Measurements from ENCODE around the gene EXOC1. TPM values are rescaled to one million over a fixed set of nuclear protein-coding genes. Genes with fewer than 3 reads are reported as not detected.
"Not testable (repeated sequence)": the region's sequence is repeated elsewhere in the genome, so short reads cannot be mapped to it uniquely, and the experiment has no call there.

The EXOC1 gene, protein sequence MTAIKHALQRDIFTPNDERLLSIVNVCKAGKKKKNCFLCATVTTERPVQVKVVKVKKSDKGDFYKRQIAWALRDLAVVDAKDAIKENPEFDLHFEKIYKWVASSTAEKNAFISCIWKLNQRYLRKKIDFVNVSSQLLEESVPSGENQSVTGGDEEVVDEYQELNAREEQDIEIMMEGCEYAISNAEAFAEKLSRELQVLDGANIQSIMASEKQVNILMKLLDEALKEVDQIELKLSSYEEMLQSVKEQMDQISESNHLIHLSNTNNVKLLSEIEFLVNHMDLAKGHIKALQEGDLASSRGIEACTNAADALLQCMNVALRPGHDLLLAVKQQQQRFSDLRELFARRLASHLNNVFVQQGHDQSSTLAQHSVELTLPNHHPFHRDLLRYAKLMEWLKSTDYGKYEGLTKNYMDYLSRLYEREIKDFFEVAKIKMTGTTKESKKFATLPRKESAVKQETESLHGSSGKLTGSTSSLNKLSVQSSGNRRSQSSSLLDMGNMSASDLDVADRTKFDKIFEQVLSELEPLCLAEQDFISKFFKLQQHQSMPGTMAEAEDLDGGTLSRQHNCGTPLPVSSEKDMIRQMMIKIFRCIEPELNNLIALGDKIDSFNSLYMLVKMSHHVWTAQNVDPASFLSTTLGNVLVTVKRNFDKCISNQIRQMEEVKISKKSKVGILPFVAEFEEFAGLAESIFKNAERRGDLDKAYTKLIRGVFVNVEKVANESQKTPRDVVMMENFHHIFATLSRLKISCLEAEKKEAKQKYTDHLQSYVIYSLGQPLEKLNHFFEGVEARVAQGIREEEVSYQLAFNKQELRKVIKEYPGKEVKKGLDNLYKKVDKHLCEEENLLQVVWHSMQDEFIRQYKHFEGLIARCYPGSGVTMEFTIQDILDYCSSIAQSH
- 10 to 100 TPM; 40.5 to 50.6 (median 46.7) TPM for polyA plus RNA-seq (ENCODE audit: insufficient read length in 4 of 4)

DNA sequence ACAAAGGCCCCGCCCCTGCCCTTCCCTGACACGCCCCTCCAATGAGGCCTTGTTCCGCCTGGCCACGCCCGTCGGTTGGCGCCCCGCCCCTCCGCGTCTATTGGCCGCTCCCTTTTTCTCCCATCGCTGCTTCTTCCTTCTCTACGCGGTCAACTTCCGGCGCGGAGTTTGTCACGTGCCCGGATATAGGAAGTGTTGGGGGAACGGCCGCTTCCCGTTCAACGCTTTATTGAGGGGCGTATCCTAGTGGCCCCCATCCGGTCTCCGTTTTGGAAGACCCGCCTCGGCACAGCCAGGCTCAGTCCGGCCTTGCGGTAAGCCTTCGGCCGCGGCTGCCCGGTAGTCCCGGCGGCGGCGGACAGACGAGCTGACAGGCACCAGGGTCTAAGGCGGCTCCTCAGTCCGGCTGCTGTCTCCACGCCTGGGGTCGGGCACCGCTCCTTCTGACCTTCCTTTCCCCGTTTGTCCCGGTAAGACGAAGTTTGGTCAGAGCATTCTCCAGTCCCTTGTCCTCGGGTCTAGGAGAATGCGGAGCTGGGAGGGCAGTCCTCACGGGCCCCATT lies at the start of gene EXOC1:
TSS of gene EXOC1 (plus strand) at position 165 of the 563 bp plus-strand sequence. CDS start 4,676 bp downstream, outside the sequence.
- DNase-seq (ENCODE audit: low read depth in 4 of 4, low spot score in 3 of 4), result peak; percentile 88 to 92 (median 90)

GRCh38 chr4:55807556-55807955 lies 45.9 kb upstream of the EXOC1 start:
- no peak for DNase-seq (ENCODE audit: low read depth in 4 of 4, low spot score in 3 of 4)

DNA sequence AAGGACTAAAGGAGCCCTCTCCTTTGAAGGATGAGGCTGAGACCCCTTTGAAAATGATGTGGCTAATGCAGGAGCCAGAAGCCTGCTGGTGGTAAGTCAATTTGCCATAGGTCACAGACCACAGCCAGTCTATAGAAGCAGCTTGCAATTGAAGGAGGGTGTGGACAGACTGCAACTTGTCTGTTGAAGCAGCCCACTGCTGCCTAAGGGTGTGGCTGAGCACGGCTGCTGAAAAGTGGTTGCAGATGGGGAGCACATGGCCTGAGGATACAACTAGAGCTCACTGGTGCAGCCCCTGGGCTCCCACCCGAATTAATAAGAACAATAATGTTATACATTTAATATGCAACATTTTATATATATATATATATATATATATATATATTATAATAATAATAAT lies 45.3 kb upstream of the EXOC1 start:
- no peak for DNase-seq (ENCODE audit: low read depth in 4 of 4, low spot score in 3 of 4)

DNA sequence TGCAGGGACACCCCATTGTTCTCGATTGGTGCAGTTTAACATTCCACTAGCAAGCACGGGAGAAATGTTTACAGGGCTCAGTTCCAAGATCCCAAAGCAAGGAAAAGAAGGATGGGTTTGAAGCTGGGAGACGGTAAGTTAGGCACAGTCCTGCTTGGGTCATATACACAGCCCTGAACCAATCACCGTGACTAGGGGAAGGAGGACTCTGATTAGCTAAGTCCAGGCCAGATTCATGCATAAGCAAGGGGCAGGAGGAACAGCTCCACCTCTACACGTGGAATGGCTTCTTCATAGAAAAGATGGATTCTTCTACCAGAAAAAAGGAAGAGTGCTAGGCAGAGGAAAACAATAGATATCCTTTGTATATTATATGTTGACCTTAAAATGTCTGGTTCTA lies 44.8 kb upstream of the EXOC1 start:
- no peak for DNase-seq (ENCODE audit: low read depth in 4 of 4, low spot score in 3 of 4)

DNA sequence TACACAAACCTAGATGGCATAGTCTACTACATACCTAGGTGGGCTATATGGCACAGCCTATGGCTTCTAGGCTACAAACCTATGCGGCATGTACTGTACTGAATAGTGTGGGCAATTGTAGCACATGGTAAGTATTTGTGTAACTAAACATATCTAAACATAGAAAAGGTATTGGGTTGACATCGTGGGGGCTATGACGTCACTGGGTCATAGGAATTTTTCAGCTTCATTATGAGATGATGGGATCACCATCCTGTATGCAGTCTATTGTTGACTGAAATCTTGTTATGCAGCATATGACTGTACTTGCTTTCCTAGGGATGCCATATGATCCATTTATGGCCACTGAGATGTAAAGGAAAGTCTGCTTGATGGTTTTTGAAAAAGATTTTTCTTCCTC lies 35.8 kb upstream of the EXOC1 start:
- no peak for DNase-seq (ENCODE audit: low read depth in 4 of 4, low spot score in 3 of 4)

DNA sequence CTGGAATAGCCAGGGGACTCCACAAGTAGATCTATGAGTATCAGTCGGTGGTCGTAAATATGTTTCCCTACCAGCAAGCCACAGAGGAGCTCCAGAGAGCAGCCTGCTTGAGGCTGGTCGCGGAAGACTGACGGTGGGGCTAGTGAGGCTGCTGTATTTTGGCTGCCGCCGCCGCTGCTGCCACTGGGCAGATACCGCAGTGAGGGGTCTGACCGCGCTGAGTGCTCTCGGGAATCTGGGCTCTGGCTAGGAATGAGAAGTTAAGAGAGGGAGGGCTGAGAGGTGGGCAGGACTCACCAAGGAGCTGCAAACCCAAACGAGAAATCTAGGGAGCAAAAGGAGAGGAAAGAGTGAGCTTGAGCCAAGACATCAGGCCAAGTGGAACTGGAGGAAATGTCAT lies 33.8 kb upstream of the EXOC1 start, which contains the start of gene EXOC1L:
TSS of gene EXOC1L (plus strand) at position 157 of the 400 bp plus-strand sequence. CDS start at position 394, 237 bp downstream.
- no peak for DNase-seq (ENCODE audit: low read depth in 4 of 4, low spot score in 3 of 4)

DNA sequence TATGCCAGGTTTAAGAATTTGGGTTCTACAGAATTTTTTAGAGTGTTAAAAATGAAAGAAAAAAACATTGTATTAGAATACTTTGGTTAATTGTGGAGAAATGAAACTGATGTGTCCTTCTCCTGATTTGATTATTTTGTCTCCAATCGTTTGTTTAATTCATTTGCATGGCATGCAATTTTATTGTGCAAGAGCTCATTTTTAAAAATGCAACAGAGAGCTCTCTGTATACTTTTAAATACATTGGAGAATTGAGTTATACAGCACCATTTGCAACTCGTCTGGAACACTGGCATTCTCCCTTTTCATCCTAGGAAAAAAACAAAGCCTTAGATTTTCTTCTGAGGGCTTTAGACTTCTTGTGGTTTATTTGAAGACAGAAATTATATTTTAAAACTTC lies 33.2 kb upstream of the EXOC1 start:
- DNase-seq (ENCODE audit: low read depth in 4 of 4, low spot score in 3 of 4), result no peak

GRCh38 chr4:55822329-55822728 lies 31.1 kb upstream of the EXOC1 start:
- DNase-seq (ENCODE audit: low read depth in 4 of 4, low spot score in 3 of 4), result no peak

DNA sequence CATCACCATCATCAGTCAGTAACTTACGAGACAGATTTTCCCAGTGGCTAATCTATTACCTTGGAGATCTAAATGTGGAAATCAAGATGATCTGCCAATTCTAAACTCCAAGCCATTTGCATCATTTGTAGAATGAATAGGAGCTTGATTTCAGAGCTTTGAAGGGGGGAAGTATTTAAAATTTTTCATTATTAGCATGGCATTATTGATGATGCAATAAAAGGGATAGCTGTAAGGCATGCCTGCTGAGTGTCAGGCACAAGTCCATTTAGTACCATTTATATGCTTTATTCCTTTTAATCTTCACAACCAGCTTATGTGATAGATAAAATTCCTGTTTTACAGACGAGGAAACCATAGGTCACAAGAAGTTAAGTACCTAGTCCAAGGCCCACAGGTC lies 28.6 kb upstream of the EXOC1 start:
- DNase-seq (ENCODE audit: low read depth in 4 of 4, low spot score in 3 of 4), result no peak

DNA sequence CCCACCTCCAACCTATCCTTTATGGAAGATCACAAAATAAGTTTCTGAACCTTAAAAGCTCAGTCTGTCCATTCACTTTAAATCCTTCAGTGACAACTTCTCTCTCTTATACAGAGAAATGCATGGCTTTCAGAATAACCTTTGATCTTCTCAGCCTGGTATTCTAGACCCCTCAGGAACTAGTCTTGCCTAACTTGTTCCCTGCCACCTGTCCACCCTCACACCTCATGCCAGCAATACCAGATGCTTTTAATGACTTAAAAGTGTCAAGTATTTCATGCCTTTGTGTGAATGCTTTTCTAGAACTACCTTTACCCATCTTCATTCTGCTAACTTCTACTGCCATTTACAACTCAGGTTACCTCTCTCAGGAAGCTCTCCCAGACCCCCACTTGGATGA lies 26.5 kb upstream of the EXOC1 start:
- no peak for DNase-seq (ENCODE audit: low read depth in 4 of 4, low spot score in 3 of 4)

DNA sequence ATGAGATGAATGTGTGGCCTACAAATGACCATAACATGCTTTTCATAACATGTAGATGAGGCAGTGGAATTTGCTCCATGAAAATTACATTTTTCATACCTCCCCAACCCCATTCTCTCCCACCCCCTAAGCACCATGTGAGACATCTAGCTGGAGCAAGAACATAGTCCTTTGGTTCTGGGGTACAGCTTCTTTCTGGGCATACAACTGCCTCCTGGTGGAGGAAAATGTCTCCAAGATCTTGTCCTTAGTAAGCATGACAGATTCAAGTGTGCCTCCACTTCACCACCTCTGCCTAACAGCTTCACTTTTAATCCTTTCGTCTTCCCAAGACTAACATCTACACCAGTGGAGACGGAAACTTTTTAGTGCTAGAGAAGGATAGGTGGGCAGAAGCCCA lies 25.9 kb upstream of the EXOC1 start:
- DNase-seq (ENCODE audit: low read depth in 4 of 4, low spot score in 3 of 4), result no peak

- DNase-seq (ENCODE audit: low read depth in 4 of 4, low spot score in 3 of 4), result no peak
These were observed 23.4 kb upstream of the EXOC1 start for GRCh38 chr4:55830048-55830447.

DNA sequence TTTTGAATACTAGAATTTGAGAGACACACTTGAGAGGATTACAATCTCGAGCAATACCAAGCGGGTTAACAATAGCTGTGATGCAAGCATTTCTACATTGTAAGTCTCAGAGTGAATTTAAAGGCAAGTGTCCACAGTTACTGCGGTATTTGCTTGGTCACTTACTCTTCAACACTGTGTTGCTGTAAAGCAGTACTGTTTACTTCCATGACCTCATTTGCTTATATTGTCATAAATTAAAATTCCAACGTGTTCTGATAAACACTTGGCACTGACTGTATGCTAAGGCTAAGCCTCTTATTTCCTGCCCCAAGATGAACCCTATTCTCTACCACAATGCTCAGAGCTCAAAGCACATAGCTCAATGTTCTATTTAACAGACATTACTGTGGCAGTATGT lies 22.7 kb upstream of the EXOC1 start:
- DNase-seq (ENCODE audit: low read depth in 4 of 4, low spot score in 3 of 4), result no peak

DNA sequence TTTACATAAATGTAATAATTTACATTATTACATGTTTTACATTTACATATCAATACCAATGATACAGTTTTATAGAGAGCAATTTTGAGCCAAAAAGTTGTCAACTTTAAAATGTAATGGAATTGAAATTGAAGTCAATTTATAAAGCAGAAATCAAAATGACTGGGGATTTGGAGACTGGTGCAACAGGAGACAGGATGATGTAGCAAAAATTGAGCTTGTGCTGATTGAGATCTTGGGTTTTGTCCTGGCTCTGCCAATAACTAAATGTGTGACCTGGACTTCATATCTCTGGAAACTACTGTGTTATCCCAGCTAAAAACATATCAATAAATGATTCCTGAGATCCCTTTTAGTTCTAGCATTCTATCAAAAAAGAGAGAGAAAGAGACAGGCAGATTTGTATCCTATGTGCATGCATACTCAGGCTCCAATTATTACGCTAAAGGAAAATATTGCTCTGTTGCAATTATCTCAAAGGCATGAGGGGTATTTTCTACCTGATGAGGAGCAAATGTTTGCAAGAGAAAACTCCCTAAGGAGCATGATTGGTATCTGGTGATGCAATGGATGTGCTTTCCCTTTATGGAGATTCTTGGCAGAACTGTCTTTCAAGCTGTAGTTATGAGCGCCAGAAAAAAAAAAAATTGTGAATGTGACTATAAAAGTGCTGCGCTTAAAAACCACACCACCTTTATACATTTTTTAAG lies 19.2 kb upstream of the EXOC1 start:
- no peak for DNase-seq (ENCODE audit: low read depth in 4 of 4, low spot score in 3 of 4)

GRCh38 chr4:55837903-55838302 lies 15.5 kb upstream of the EXOC1 start:
- no peak for DNase-seq (ENCODE audit: low read depth in 4 of 4, low spot score in 3 of 4)

DNA sequence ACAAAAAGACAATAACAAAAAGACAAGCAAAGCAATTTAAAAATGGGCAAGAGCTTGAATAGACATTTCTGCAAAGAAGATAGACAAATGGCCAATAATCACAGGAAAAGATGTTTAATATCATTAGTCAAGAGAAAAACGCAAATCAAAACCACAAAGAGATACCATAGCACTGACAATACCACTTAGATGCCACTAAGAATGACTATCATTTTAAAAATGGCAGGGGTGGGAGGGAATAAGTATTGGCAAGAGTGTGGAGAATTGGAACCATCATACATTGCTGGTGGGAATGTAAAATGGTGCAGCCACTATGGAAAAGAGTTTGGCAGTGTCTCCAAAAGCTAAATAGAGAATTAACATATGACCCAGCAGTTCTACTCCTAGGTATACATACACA lies 15.1 kb upstream of the EXOC1 start:
- DNase-seq (ENCODE audit: low read depth in 4 of 4, low spot score in 3 of 4), result no peak

DNA sequence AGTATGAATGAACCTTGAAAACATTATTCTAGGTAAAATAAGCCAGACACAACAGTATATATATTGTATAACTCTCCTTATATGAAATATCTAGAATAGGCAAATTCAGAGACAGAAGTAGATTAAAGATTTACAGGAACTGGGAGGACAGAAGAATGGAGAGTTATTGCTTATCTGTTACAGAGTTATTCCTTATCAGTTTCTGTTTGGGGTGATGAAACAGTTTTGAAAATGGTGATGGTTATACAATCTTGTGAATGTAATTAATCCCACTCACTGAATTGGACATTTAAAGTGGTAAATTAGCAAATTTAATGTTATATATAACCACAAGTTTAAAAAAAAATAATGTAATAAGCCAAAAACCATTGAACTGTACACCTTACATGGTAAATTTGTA lies 14.5 kb upstream of the EXOC1 start:
- no peak for DNase-seq (ENCODE audit: low read depth in 4 of 4, low spot score in 3 of 4)

DNA sequence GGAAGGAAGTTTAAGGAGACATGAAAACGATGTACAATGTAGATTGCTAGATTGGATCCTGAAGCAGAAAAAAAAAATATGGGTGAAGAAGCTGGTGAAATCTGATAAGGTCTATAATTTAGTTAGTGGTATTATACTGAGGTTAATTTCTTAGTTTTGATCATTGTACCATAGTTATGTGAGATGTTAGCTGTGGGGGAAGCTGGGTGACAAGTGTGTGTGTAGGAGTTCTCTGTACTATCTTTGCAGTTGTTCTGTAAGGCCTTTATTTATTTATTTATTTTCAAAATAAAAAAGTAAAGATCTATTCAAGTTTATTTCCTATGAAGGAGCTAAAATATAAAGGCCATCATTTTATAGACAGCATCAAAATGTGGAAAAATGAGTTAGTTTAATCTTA lies 12.5 kb upstream of the EXOC1 start:
- no peak for DNase-seq (ENCODE audit: low read depth in 4 of 4, low spot score in 3 of 4)

GRCh38 chr4:55841373-55842239 lies 11.8 kb upstream of the EXOC1 start:
- not testable (repeated sequence) for DNase-seq (ENCODE audit: low read depth in 4 of 4, low spot score in 3 of 4)

- not testable (repeated sequence) for DNase-seq (ENCODE audit: low read depth in 4 of 4, low spot score in 3 of 4)
These were observed 11.1 kb upstream of the EXOC1 start for GRCh38 chr4:55842312-55842711.
